OCI-LY1 (cell line): Measurements from ENCODE around the gene MYCBP2.

Experiments used
- H2AFZ ChIP-seq: fragments of 200-600 bp; sonication (generic), shearing (Covaris generic); 2 replicates; pipeline ENCODE4 v1.6.0; 2014; ENCODE audit warnings: antibody characterized with exemption, mild to moderate bottlenecking, low read length
- H3F3A ChIP-seq: fragments of 200-600 bp; sonication (generic), shearing (Covaris generic); 2 replicates; pipeline ENCODE4 v1.6.0; 2014; ENCODE audit warnings: mild to moderate bottlenecking, antibody characterized with exemption, low read length, moderate library complexity; ENCODE audit not compliant: insufficient read depth
- H3K27ac ChIP-seq: fragments of 200-600 bp; sonication (generic); 2 replicates; pipeline ENCODE4 v1.5.1; 2014; ENCODE audit warnings: low read length, mixed run types, mild to moderate bottlenecking, low read depth; ENCODE audit not compliant: poor library complexity, severe bottlenecking
- H3K27me3 ChIP-seq: fragments of 200-600 bp; sonication (generic); 2 replicates; pipeline ENCODE4 v1.6.0; 2014; ENCODE audit warnings: antibody characterized with exemption, mild to moderate bottlenecking, low read length, moderate library complexity; ENCODE audit not compliant: insufficient read depth
- H3K36me3 ChIP-seq: fragments of 200-600 bp; sonication (generic); 2 replicates; pipeline ENCODE4 v1.6.1; 2014; ENCODE audit warnings: mild to moderate bottlenecking, antibody characterized with exemption, low read length, moderate library complexity, mixed read lengths; ENCODE audit not compliant: insufficient read depth
- H3K4me1 ChIP-seq: fragments of 200-600 bp; sonication (generic); 2 replicates; pipeline ENCODE4 v1.5.1; 2014; ENCODE audit warnings: mild to moderate bottlenecking, low read length, moderate library complexity; ENCODE audit not compliant: insufficient read depth, severe bottlenecking
- H3K4me2 ChIP-seq: fragments of 200-600 bp; sonication (generic), shearing (Covaris generic); 2 replicates; pipeline ENCODE4 v1.6.1; 2014; ENCODE audit warnings: low read length
- H3K4me3 ChIP-seq: fragments of 200-600 bp; sonication (generic); 2 replicates; pipeline ENCODE4 v1.5.1; 2014; ENCODE audit warnings: low read length, low read depth, mild to moderate bottlenecking, mixed read lengths; ENCODE audit not compliant: poor library complexity, severe bottlenecking
- H3K79me2 ChIP-seq: fragments of 200-600 bp; shearing (Covaris generic); 2 replicates; pipeline ENCODE4 v1.6.1; 2016; ENCODE audit warnings: mixed run types, low read length, mixed read lengths; ENCODE audit not compliant: insufficient read depth
- H3K9ac ChIP-seq: fragments of 200-600 bp; sonication (generic), shearing (Covaris generic); 2 replicates; pipeline ENCODE4 v1.6.1; 2014; ENCODE audit warnings: mild to moderate bottlenecking, low read length, mixed read lengths
- H3K9me2 ChIP-seq: fragments of 200-600 bp; sonication (generic), shearing (Covaris generic); 2 replicates; pipeline ENCODE4 v1.6.1; 2014; ENCODE audit warnings: low read depth, mild to moderate bottlenecking, low read length, mixed read lengths
- H3K9me3 ChIP-seq: fragments of 200-600 bp; shearing (Covaris generic); 2 replicates; pipeline ENCODE4 v1.6.1; 2014; ENCODE audit warnings: low read length, mixed read lengths
- H4K20me1 ChIP-seq: fragments of 200-600 bp; sonication (generic), shearing (Covaris generic); 2 replicates; pipeline ENCODE4 v1.6.0; 2016; ENCODE audit warnings: mild to moderate bottlenecking, low read length; ENCODE audit not compliant: insufficient read depth
- CTCF ChIP-seq: fragments of 200-600 bp; sonication (generic), shearing (Covaris generic); IDR thresholded peaks from 2 replicates; pipeline ENCODE4 v1.5.1; 2017; ENCODE audit warnings: mild to moderate bottlenecking, antibody characterized with exemption, low read length, moderate library complexity, mixed read lengths
- EZH2 ChIP-seq: fragments of 200-600 bp; sonication (generic), shearing (Covaris generic); IDR thresholded peaks from 2 replicates; pipeline ENCODE4 v1.8.0; 2017; ENCODE audit warnings: borderline replicate concordance, mixed run types, mild to moderate bottlenecking, antibody characterized with exemption, low read length, moderate library complexity, mixed read lengths

Gene MYCBP2

GRCh38 chr13:77099415-77099814 is 227.5 kb downstream of the MYCBP2 start:
- Histone ChIP-seq H3K79me2 (no peaks in the 10 kb centered on the region), H3F3A (no peaks in the 10 kb centered on the region), H3K9ac (no peak overlapping the region), H3K9me2 (0 out of 2 replicates have a peak, but pooled peaks cover 4% of the 10 kb centered on the region), H2AFZ (no peak overlapping the region), H3K4me3 (no peak overlapping the region), H3K4me1 (no peaks in the 10 kb centered on the region), H3K4me2 (no peak overlapping the region), H3K9me3 (no peaks in the 10 kb centered on the region), H3K27ac (no peak overlapping the region), H3K36me3 (peaks cover 58% of the 10 kb centered on the region), H4K20me1 (no peaks in the 10 kb centered on the region), H3K27me3 (no peaks in the 10 kb centered on the region)
- no peak for TF ChIP-seq CTCF
- no peak for TF ChIP-seq EZH2

GRCh38 chr13:77095288-77095687 is 231.6 kb downstream of the MYCBP2 start:
- Histone ChIP-seq H3K36me3 (peaks cover 78% of the 10 kb centered on the region), H2AFZ (no peak overlapping the region), H3K27me3 (no peaks in the 10 kb centered on the region), H3K9ac (no peak overlapping the region), H3K9me3 (no peaks in the 10 kb centered on the region), H3K79me2 (no peaks in the 10 kb centered on the region), H3K9me2 (no peaks in the 10 kb centered on the region), H3K4me2 (no peak overlapping the region), H4K20me1 (no peaks in the 10 kb centered on the region), H3F3A (no peaks in the 10 kb centered on the region), H3K27ac (no peak overlapping the region), H3K4me3 (no peak overlapping the region), H3K4me1 (no peaks in the 10 kb centered on the region)
- TF ChIP-seq CTCF (no peak), EZH2 (no peak)

DNA sequence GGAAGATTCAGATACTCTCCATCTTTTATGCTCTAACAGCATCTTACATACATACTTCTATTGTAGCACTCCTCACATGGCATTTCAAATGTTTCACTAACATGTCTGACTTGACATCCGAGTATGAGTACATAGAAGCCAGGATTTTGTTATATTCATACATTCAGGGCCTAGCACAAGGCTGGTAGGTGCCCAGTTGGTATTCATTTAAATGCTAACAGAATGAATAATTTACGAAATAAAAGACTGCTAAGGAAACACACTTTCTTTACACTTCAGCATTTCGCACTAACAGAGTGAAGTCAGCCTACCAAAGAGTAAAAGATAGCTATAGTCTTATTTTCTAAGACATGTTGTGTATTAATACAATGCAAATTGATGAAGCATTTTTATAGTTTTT is 232.1 kb downstream of the MYCBP2 start:
- TF ChIP-seq CTCF, result no peak
- TF ChIP-seq EZH2, result no peak
- H3K36me3 ChIP-seq, result peaks cover 79% of the 10 kb centered on the region
- H3K9me2 ChIP-seq, result no peaks in the 10 kb centered on the region
- no peak overlapping the region for H3K9ac ChIP-seq
- no peak overlapping the region for H2AFZ ChIP-seq
- no peak overlapping the region for H3K27ac ChIP-seq
- H3K27me3 ChIP-seq, result no peaks in the 10 kb centered on the region
- no peak overlapping the region for H3K4me2 ChIP-seq
- H3K4me1 ChIP-seq, result no peaks in the 10 kb centered on the region
- no peaks in the 10 kb centered on the region for H4K20me1 ChIP-seq
- no peaks in the 10 kb centered on the region for H3F3A ChIP-seq
- H3K79me2 ChIP-seq, result no peaks in the 10 kb centered on the region
- H3K4me3 ChIP-seq, result no peak overlapping the region
- no peaks in the 10 kb centered on the region for H3K9me3 ChIP-seq
